A673 (cell line): Measurements from ENCODE around the gene FGF14.

Experiments
- CTCF ChIP-seq: fragments of 300-800, 200-600 bp; sonication (generic); conservative IDR thresholded peaks from 2 replicates; pipeline ENCODE4 v1.5.1; 2017; ENCODE audit warnings: low read depth, mild to moderate bottlenecking, antibody characterized with exemption, low read length, moderate library complexity, mixed read lengths
- EZH2 ChIP-seq: fragments of 200-600 bp; sonication (generic); IDR thresholded peaks from 2 replicates; pipeline ENCODE4 v1.6.1; 2017; ENCODE audit warnings: borderline replicate concordance, low read depth, mild to moderate bottlenecking, mixed read lengths, antibody characterized with exemption, low read length; ENCODE audit not compliant: poor library complexity, severe bottlenecking

GRCh38 chr13:101917833-101918661 is 483.8 kb downstream of the FGF14 start:
- TF ChIP-seq CTCF, result no peak
- TF ChIP-seq EZH2, result no peak
